HepG2 (cell line): ENCODE measurements around the gene ZNF385B.

Experiments
- CTCF ChIP-seq: sonication (generic); formaldehyde crosslinking; IDR thresholded peaks from 2 replicates; pipeline ENCODE4 v1.5.0; 2020; ENCODE audit warnings: mild to moderate bottlenecking, missing genetic modification reagents, moderate library complexity
- HOMEZ ChIP-seq: IDR thresholded peaks from 2 replicates; pipeline ENCODE4 v1.6.1; 2016; ENCODE audit warnings: low read depth

DNA sequence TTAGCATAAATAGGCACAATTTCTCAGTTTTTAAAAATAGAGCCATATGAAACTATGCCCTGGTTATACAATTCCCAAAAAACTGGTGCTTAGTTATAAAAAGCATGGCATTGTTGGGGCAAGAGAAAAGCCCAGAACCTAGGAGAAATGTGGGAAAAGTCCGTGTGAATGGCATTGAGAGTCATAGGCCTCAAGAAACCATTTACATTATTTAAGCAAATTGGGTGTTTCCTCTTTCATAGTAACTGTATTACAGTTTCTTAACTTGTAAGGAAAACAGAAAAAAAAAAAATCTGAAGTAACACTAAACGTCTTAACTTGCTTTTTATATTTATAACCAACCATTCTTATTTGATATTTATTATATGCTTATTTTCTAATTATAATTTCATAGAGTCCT, 425.8 kb downstream of the ZNF385B start:
- no peak for TF ChIP-seq CTCF
- TF ChIP-seq HOMEZ (CRISPR knock-in tag): no peak
